Kidney epithelial cell (primary cell): ENCODE data around the gene TGDS. TPM values are rescaled to one million over a fixed set of nuclear protein-coding genes. Genes with fewer than 3 reads are reported as not detected.

ENCODE experiments used
- DNase-seq: peaks from one replicate; pipeline ENCODE4 v3.0.0-alpha.2; 2010; ENCODE audit warnings: low read depth
- H3K27me3 ChIP-seq: 2 replicates; pipeline ENCODE4 v1.6.0; 2011; ENCODE audit warnings: low read length; ENCODE audit not compliant: control insufficient read depth, insufficient read depth
- H3K36me3 ChIP-seq: 2 replicates; pipeline ENCODE4 v1.5.1; 2011; ENCODE audit warnings: low read length; ENCODE audit not compliant: control insufficient read depth, insufficient read depth
- H3K4me3 ChIP-seq: 2 replicates; pipeline ENCODE4 v1.5.1; 2011; ENCODE audit warnings: low read depth, mild to moderate bottlenecking, control low read depth, low read length
- CTCF ChIP-seq: IDR thresholded peaks from 2 replicates; pipeline ENCODE4 v1.5.1; 2011; ENCODE audit warnings: mild to moderate bottlenecking, moderate library complexity, low read length, control low read depth, inconsistent platforms; ENCODE audit not compliant: insufficient read depth, poor library complexity, severe bottlenecking
- total RNA-seq: library from RNA; depleted of rRNA; stranded (reverse); fragments of >200 nt; gene quantifications from 2 replicates; pipeline ENCODE4 v1.2.3, GENCODE V29; 2015

The TGDS gene
- total RNA-seq, 1 donor from 2014 or later = 14.3 TPM

- no peaks in the 10 kb centered on the region for H3K27me3 ChIP-seq
- DNase-seq = no peak
- H3K36me3 ChIP-seq = peaks cover 1% of the 10 kb centered on the region
- no peak overlapping the region for H3K4me3 ChIP-seq
- peak; percentile 42 for TF ChIP-seq CTCF
These were observed 21.5 kb upstream of the TGDS start for GRCh38 chr13:94617389-94618000.

- Histone ChIP-seq H3K27me3 (no peaks in the 10 kb centered on the region), H3K36me3 (no peaks in the 10 kb centered on the region), H3K4me3 (no peak overlapping the region)
- no peak for TF ChIP-seq CTCF
- no peak for DNase-seq
These were observed 17.1 kb upstream of the TGDS start for GRCh38 chr13:94613051-94613450.

GRCh38 chr13:94612050-94612449, 16.1 kb upstream of the TGDS start:
- Histone ChIP-seq H3K36me3 (no peaks in the 10 kb centered on the region), H3K27me3 (no peaks in the 10 kb centered on the region), H3K4me3 (no peak overlapping the region)
- DNase-seq = no peak
- TF ChIP-seq CTCF = no peak

- TF ChIP-seq CTCF = no peak
These were observed 14.5 kb upstream of the TGDS start for GRCh38 chr13:94610475-94610874.

GRCh38 chr13:94609196-94609595, 13.2 kb upstream of the TGDS start:
- Histone ChIP-seq H3K4me3 (no peak overlapping the region), H3K27me3 (no peaks in the 10 kb centered on the region), H3K36me3 (no peaks in the 10 kb centered on the region)
- no peak for DNase-seq
- TF ChIP-seq CTCF = no peak

More at GRCh38 chr13:94610475-94610874, 14.5 kb upstream of the TGDS start:
- H3K4me3 ChIP-seq = no peak overlapping the region
- no peaks in the 10 kb centered on the region for H3K36me3 ChIP-seq
- H3K27me3 ChIP-seq = no peaks in the 10 kb centered on the region
- DNase-seq = no peak

- no peak for TF ChIP-seq CTCF
- no peaks in the 10 kb centered on the region for H3K36me3 ChIP-seq
- H3K4me3 ChIP-seq = no peak overlapping the region
- H3K27me3 ChIP-seq = no peaks in the 10 kb centered on the region
- no peak for DNase-seq
These were observed 12.6 kb upstream of the TGDS start for GRCh38 chr13:94608586-94608985.
